HepG2 (cell line): ENCODE data around the gene AHCYL2. TPM values are rescaled to one million over a fixed set of nuclear protein-coding genes. Genes with fewer than 3 reads are reported as not detected.

Experiments used
- ATAC-seq: fragments of 200-7000 bp; cut with Tn5 transposase; 3 replicates; pipeline ENCODE4 v1.9.1; 2020; ENCODE audit warnings: mild to moderate bottlenecking, moderate library complexity
- BruUV-seq: library from RNA; stranded (reverse); fragments of 400-500 nt; replicated peaks from 2 replicates; lab custom pipeline; 2021; lab: Mats Ljungman, UMichigan
- CTCF ChIA-PET: fragments of 300-600 bp; formaldehyde crosslinking; extraction: SDS; loops from one replicate; lab custom pipeline; 2021; ENCODE audit warnings: low total read pairs, inconsistent platforms, low intra/inter-chr PET ratio; lab: Yijun Ruan, JAX
- POLR2A ChIA-PET: fragments of 350-600 bp; sonication (Branson Sonifier 250); formaldehyde crosslinking; loops from one replicate; lab custom pipeline; 2020; ENCODE audit warnings: antibody characterized with exemption, inconsistent platforms; lab: Yijun Ruan, JAX
- DNase-seq: peaks from one replicate; pipeline ENCODE4 v3.0.0-alpha.2; 2015; ENCODE audit warnings: low spot score
- FAIRE-seq: peaks from 3 replicates; lab custom pipeline; 2011; peaks lifted over from hg19 to GRCh38; lab: Jason Lieb, UNC
- H2AFZ ChIP-seq: one replicate; pipeline ENCODE4 v1.6.1; 2011; ENCODE audit warnings: low read length, inconsistent platforms
- H3K27ac ChIP-seq: fragments of 300-600 bp; 3 replicates; pipeline ENCODE4 v1.8.0; 2011; ENCODE audit warnings: mixed run types, mild to moderate bottlenecking, mixed read lengths, low read length, inconsistent platforms; ENCODE audit not compliant: insufficient read depth; ENCODE audit errors: extremely low read length
- H3K27me3 ChIP-seq, 2 experiments: fragments of 200-600 bp in 1 of 2; 2 replicates in 1 of 2; 3 replicates in 1 of 2; pipeline versions ENCODE4 v1.6.0 to v1.8.0; 2011; ENCODE audit warnings: low read length in 2 of 2, mild to moderate bottlenecking in 2 of 2, moderate library complexity in 2 of 2, inconsistent platforms in 1 of 2; ENCODE audit not compliant: insufficient read depth in 2 of 2, control insufficient read depth in 1 of 2
- H3K36me3 ChIP-seq, 2 experiments: fragments of 200-600 bp in 1 of 2; replicated peaks in 1 of 2; 2 replicates in 1 of 2; 3 replicates in 1 of 2; pipeline versions ENCODE4 v1.5.1 to v1.8.0; 2011; ENCODE audit warnings: low read length in 2 of 2, inconsistent platforms in 1 of 2; ENCODE audit not compliant: insufficient read depth in 2 of 2, control insufficient read depth in 1 of 2
- H3K4me1 ChIP-seq: 2 replicates; pipeline ENCODE4 v1.5.1; 2012; ENCODE audit warnings: low read length, inconsistent platforms; ENCODE audit not compliant: insufficient read depth
- H3K4me2 ChIP-seq: 2 replicates; pipeline ENCODE4 v1.6.0; 2011; ENCODE audit warnings: low read depth, low read length, inconsistent platforms
- H3K4me3 ChIP-seq, 3 experiments: fragments of 200-600 bp in 1 of 3; sonication (generic), shearing (Covaris generic) in 1 of 3; replicated peaks in 1 of 3; 2 replicates each; pipeline ENCODE4 v1.5.1; 2011 to 2016; ENCODE audit warnings: low read length in 3 of 3, inconsistent platforms in 2 of 3, low read depth in 2 of 3, mild to moderate bottlenecking in 2 of 3, control low read depth in 1 of 3, mixed read lengths in 1 of 3; ENCODE audit not compliant: insufficient read depth in 1 of 3
- H3K79me2 ChIP-seq: one replicate; pipeline ENCODE4 v1.6.1; 2011; ENCODE audit warnings: low read length, inconsistent platforms; ENCODE audit not compliant: insufficient read depth
- H3K9ac ChIP-seq: 2 replicates; pipeline ENCODE4 v1.6.0; 2011; ENCODE audit warnings: mild to moderate bottlenecking, low read depth, low read length, inconsistent platforms; ENCODE audit not compliant: insufficient read depth
- H3K9me3 ChIP-seq: 2 replicates; pipeline ENCODE4 v1.5.1; 2012; ENCODE audit warnings: mild to moderate bottlenecking, low read length
- H4K20me1 ChIP-seq: 2 replicates; pipeline ENCODE4 v1.6.0; 2011; ENCODE audit warnings: inconsistent platforms, mild to moderate bottlenecking, low read length, moderate library complexity; ENCODE audit not compliant: insufficient read depth
- CHD4 ChIP-seq: fragments of 200-600 bp; sonication (generic); IDR thresholded peaks from 2 replicates; pipeline ENCODE4 v1.7.0; 2017; ENCODE audit warnings: mild to moderate bottlenecking, low read length, borderline replicate concordance
- HMGA1 ChIP-seq: sonication (generic); formaldehyde crosslinking; conservative IDR thresholded peaks from 2 replicates; pipeline ENCODE4 v1.4.0; 2020; ENCODE audit warnings: missing genetic modification reagents
- HNRNPL ChIP-seq: fragments of 200-400 bp; formaldehyde crosslinking; IDR thresholded peaks from 2 replicates; pipeline ENCODE4 v1.6.1; 2017; ENCODE audit warnings: mild to moderate bottlenecking, low read depth, low read length
- NR2F1 ChIP-seq, 2 experiments: fragments of 450-650 bp in 1 of 2; formaldehyde crosslinking in 1 of 2; IDR thresholded peaks; 2 replicates each; pipeline versions ENCODE4 v1.5.0 to v1.6.1; 2016 to 2020; ENCODE audit warnings: mild to moderate bottlenecking in 1 of 2, missing compliant biosample characterization in 1 of 2, missing genetic modification reagents in 1 of 2, moderate library complexity in 1 of 2
- PBX2 ChIP-seq: IDR thresholded peaks from 2 replicates; pipeline ENCODE4 v1.6.1; 2016; ENCODE audit warnings: control low read depth
- PTBP1 ChIP-seq: fragments of 200-400 bp; formaldehyde crosslinking; IDR thresholded peaks from 2 replicates; pipeline ENCODE4 v1.6.1; 2018; ENCODE audit warnings: low read length, low read depth; ENCODE audit not compliant: poor library complexity, severe bottlenecking
- SP4 ChIP-seq: sonication (generic); formaldehyde crosslinking; IDR thresholded peaks from 2 replicates; pipeline ENCODE4 v1.8.1; 2023; ENCODE audit warnings: mild to moderate bottlenecking, missing genetic modification reagents
- ZBTB20 ChIP-seq: sonication (generic); formaldehyde crosslinking; IDR thresholded peaks from 2 replicates; pipeline ENCODE4 v1.8.1; 2023; ENCODE audit warnings: missing genetic modification reagents, low read depth, mild to moderate bottlenecking, borderline replicate concordance
- ZNF703 ChIP-seq: sonication (generic); formaldehyde crosslinking; IDR thresholded peaks from 2 replicates; pipeline ENCODE4 v1.5.1; 2020; ENCODE audit warnings: missing genetic modification reagents, mild to moderate bottlenecking, moderate library complexity, borderline replicate concordance
- ZNF749 ChIP-seq: sonication (generic); formaldehyde crosslinking; IDR thresholded peaks from 2 replicates; pipeline ENCODE4 v1.8.0; 2022; ENCODE audit warnings: mild to moderate bottlenecking, missing genetic modification reagents, moderate library complexity, borderline replicate concordance
- WGBS: methylation state at CpG from one replicate; pipeline ENCODE4 v1.1.6; 2017; ENCODE audit warnings: low lambda C conversion rate; 5-methylcytosine and 5-hydroxymethylcytosine counted together
- in situ Hi-C: cut with HindIII; loops from 2 replicates; pipeline ENCODE4 v1.10.0; 2017; ENCODE audit warnings: low pct_unique_long_range_greater_than_20kb; ENCODE audit not compliant: extremely low pct_ligation_motif_present
- intact Hi-C: fragments of 100-400 bp; cut with micrococcal nuclease; formaldehyde crosslinking; loops from one replicate; pipeline ENCODE4 v1.10.0; 2022; ENCODE audit not compliant: unreplicated experiment
- polyA plus RNA-seq, 8 experiments: library from polyadenylated mRNA; depleted of rRNA in 3 of 8; stranded (reverse) in 7 of 8; unstranded in 1 of 8; fragments of >200 nt; fragmentation: Illumina TruSeq in 4 of 8; extraction: Trizol in 4 of 8; gene quantifications; 2 replicates each; pipeline versions ENCODE4 v1.2.1 to v1.2.3, GENCODE V29; 2011 to 2016; ENCODE audit warnings: low read depth in 4 of 8, missing spikeins in 1 of 8, mixed read lengths in 1 of 8; ENCODE audit not compliant: insufficient read depth in 1 of 8
- total RNA-seq, 5 experiments: library from RNA; depleted of rRNA; stranded (reverse); fragments of >200 nt; fragmentation: Illumina TruSeq; extraction: Trizol; gene quantifications; 2 replicates each; pipeline ENCODE4 v1.2.3, GENCODE V29; 2016; ENCODE audit warnings: low read depth in 1 of 5

The AHCYL2 gene
- total and polyA plus RNA-seq, 2 of the 13 experiments (the other 11 are each of a cell fraction or from before 2014, with no cell fraction given) = 9.5 to 14.7 TPM

- no peak overlapping the region for H3K4me3 ChIP-seq
- ATAC-seq (no peak), FAIRE-seq (no peak), DNase-seq (no peak)
- POLR2A ChIA-PET = no interaction called here
- TF ChIP-seq ZBTB20 (CRISPR knock-in tag) = no peak
- no peak for TF ChIP-seq NR2F1 (CRISPR knock-in tag; IDR thresholded peaks at IDR 0.05)
- TF ChIP-seq HMGA1 = no peak
- no peak for TF ChIP-seq HNRNPL
- TF ChIP-seq ZNF749 = no peak
- no peak for TF ChIP-seq PTBP1
- no peak for TF ChIP-seq PBX2
- TF ChIP-seq ZNF703 (CRISPR knock-in tag) = no peak
- TF ChIP-seq CHD4 = no peak
- no peak for TF ChIP-seq SP4 (CRISPR knock-in tag)
- peaks cover 3 to 29% of the 10 kb centered on the region in 2 experiments for H3K36me3 ChIP-seq
- H4K20me1 ChIP-seq = no peaks in the 10 kb centered on the region
- H3K79me2 ChIP-seq = no peaks in the 10 kb centered on the region
- 78% methylated on average over 1 of the region's 1 CpG for WGBS
- in situ Hi-C loops (loop anchor here (5.0 kb wide), 1 partner anchor 95 kb away; no protein-coding TSS in a partner anchor), intact Hi-C loops (no loop called here)
- H3K9ac ChIP-seq = no peak overlapping the region
- no peaks in the 10 kb centered on the region for H3K4me1 ChIP-seq
- no peak overlapping the region for H2AFZ ChIP-seq
- no peaks in the 10 kb centered on the region for H3K27me3 ChIP-seq
- CTCF ChIA-PET = no interaction called here
- no peaks in the 10 kb centered on the region for H3K9me3 ChIP-seq
- no peak overlapping the region for H3K4me2 ChIP-seq
- H3K27ac ChIP-seq = no peak overlapping the region
- BruUV-seq = no TSS peak
Measured at GRCh38 chr7:129462420-129462819, 237.6 kb downstream of the AHCYL2 start.
